ENCODE results near the gene PCDH9. TPM values are rescaled to one million over a fixed set of nuclear protein-coding genes. Genes with fewer than 3 reads are reported as not detected.
"Not testable (repeated sequence)": the region's sequence is repeated elsewhere in the genome, so short reads cannot be mapped to it uniquely, and the experiment has no call there.

PCDH9 gene
- total and polyA plus RNA-seq, 5 donors: 5.1 to 30.0 (median 27.8) TPM

DNA sequence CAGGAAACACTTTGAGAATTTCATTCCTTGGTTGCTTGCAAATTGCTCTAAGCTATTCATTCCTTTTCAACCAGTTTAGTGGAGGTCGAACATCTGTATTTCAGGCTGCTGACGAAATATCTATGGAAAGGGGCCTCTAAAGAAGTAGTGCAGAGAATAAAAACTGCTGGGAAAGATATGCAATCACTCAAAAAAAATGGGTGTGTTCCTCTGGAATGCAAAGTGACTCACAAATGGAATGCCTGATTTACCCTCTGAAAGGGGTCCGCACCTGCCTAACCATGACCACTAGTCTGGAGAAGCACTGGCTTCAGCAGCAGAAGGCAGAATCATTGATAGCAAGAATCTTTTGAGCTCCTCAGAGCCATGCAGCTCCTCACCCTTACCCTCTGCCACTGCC lies 129.4 kb downstream of the PCDH9 start:
- H3K27ac ChIP-seq (ENCODE audit: low read length): no peak overlapping the region
- no peaks in the 10 kb centered on the region for H3K9me3 ChIP-seq (ENCODE audit: control insufficient read depth, low read length)
- no peak overlapping the region for H3K4me3 ChIP-seq (ENCODE audit: low read length)
- no peaks in the 10 kb centered on the region for H3K27me3 ChIP-seq (ENCODE audit: control insufficient read depth, insufficient read depth)
- H3K4me1 ChIP-seq (ENCODE audit: control insufficient read depth, insufficient read depth, low read length): no peaks in the 10 kb centered on the region
- intact Hi-C loops (cut with DNase I): no loop called here
- DNase-seq (no peak), ATAC-seq (no peak)
- WGBS: 90% methylated on average over 3 of the region's 3 CpGs

DNA sequence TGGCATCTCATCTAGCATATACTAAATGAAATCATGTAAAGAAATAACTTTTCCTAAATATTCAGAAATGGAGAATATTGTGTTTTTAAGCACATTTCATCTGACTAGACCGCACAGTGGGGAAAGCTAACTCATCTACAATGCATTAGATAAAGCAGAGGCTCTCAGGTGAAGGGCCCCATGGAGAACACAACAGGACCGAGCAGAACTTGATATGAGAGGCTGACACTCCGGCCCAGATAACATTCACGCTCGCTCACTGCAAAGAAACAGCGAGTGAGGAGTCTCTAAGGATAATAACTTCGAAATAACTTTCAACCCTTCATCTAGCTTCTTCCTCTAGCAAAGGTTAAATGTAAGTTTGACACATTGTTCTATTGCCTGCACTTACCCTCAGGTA lies 130.6 kb downstream of the PCDH9 start:
- DNase-seq (no peak), ATAC-seq (peak in 1 of 2 donors; percentile 43)
- Histone ChIP-seq H3K4me3 (ENCODE audit: low read length) (no peak overlapping the region), H3K27ac (ENCODE audit: low read length) (peak overlapping the region; percentile 45), H3K27me3 (ENCODE audit: control insufficient read depth, insufficient read depth) (no peaks in the 10 kb centered on the region), H3K4me1 (ENCODE audit: control insufficient read depth, insufficient read depth, low read length) (no peaks in the 10 kb centered on the region), H3K9me3 (ENCODE audit: control insufficient read depth, low read length) (no peaks in the 10 kb centered on the region)
- WGBS: 75% methylated on average over 7 of the region's 7 CpGs
- intact Hi-C loops (cut with DNase I): loop anchor here in 1 of 4 donors (5.0 kb wide), 1 partner anchor 133 kb away; the partner anchor contains the start of gene PCDH9

GRCh38 chr13:67097892-67098452 lies 132.2 kb downstream of the PCDH9 start:
- DNase-seq (no peak), ATAC-seq (no peak)
- Histone ChIP-seq H3K27ac (ENCODE audit: low read length) (no peak overlapping the region), H3K9me3 (ENCODE audit: control insufficient read depth, low read length) (no peaks in the 10 kb centered on the region), H3K4me3 (ENCODE audit: low read length) (no peak overlapping the region), H3K4me1 (ENCODE audit: control insufficient read depth, insufficient read depth, low read length) (no peaks in the 10 kb centered on the region), H3K27me3 (ENCODE audit: control insufficient read depth, insufficient read depth) (no peaks in the 10 kb centered on the region)
- intact Hi-C loops (cut with DNase I): loop anchor here in 1 of 4 donors (5.0 kb wide), 1 partner anchor 134 kb away; the partner anchor contains the start of gene PCDH9
- WGBS: 82% methylated on average over 3 of the region's 3 CpGs

GRCh38 chr13:67096893-67097292 lies 133.2 kb downstream of the PCDH9 start:
- not testable (repeated sequence) for H3K27ac ChIP-seq (ENCODE audit: low read length)

DNA sequence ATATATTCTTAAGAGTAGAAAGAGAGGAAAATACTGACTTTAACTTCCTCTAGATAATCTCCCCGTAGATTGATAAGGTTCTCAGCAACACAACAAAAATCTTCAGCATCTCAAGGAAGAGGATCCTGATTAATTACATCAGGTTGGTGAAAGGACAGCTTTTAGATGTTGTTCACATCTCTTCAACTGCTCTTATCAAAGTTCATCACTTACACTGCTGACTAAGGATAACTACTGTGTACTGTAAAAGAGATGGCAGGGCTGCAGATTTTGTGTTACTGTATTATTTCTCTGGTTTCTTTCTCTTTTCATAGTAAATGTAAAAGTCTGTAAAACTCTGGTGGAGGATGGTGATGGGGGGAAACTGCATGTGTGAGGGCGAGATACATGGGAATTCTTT lies 133.7 kb downstream of the PCDH9 start:
- DNase-seq (no peak), ATAC-seq (no peak)
- no peak overlapping the region for H3K4me3 ChIP-seq (ENCODE audit: low read length)
- intact Hi-C loops (cut with DNase I): loop anchor here in 1 of 4 donors (5.0 kb wide), 1 partner anchor 136 kb away; the partner anchor contains the start of gene PCDH9
- H3K4me1 ChIP-seq (ENCODE audit: control insufficient read depth, insufficient read depth, low read length): no peaks in the 10 kb centered on the region
- H3K9me3 ChIP-seq (ENCODE audit: control insufficient read depth, low read length): no peaks in the 10 kb centered on the region
- WGBS: 83% methylated on average over 2 of the region's 2 CpGs
- H3K27me3 ChIP-seq (ENCODE audit: control insufficient read depth, insufficient read depth): no peaks in the 10 kb centered on the region
- no peak overlapping the region for H3K27ac ChIP-seq (ENCODE audit: low read length)

More at GRCh38 chr13:67096893-67097292, 133.2 kb downstream of the PCDH9 start:
- H3K4me1 ChIP-seq (ENCODE audit: control insufficient read depth, insufficient read depth, low read length); ATAC-seq; H3K9me3 ChIP-seq (ENCODE audit: control insufficient read depth, low read length); DNase-seq; H3K27me3 ChIP-seq (ENCODE audit: control insufficient read depth, insufficient read depth); H3K4me3 ChIP-seq (ENCODE audit: low read length): not testable (repeated sequence)
- 92% methylated on average over 5 of the region's 5 CpGs for WGBS
- intact Hi-C loops (cut with DNase I): loop anchor here in 1 of 4 donors (5.0 kb wide), 1 partner anchor 135 kb away; the partner anchor contains the start of gene PCDH9

GRCh38 chr13:67095621-67096020 lies 134.5 kb downstream of the PCDH9 start:
- intact Hi-C loops (cut with DNase I): loop anchor here in 1 of 4 donors (5.0 kb wide), 1 partner anchor 137 kb away; the partner anchor contains the start of gene PCDH9
- ATAC-seq (no peak), DNase-seq (no peak)
- Histone ChIP-seq H3K27ac (ENCODE audit: low read length) (no peak overlapping the region), H3K4me1 (ENCODE audit: control insufficient read depth, insufficient read depth, low read length) (no peaks in the 10 kb centered on the region), H3K27me3 (ENCODE audit: control insufficient read depth, insufficient read depth) (no peaks in the 10 kb centered on the region), H3K9me3 (ENCODE audit: control insufficient read depth, low read length) (no peaks in the 10 kb centered on the region), H3K4me3 (ENCODE audit: low read length) (no peak overlapping the region)
- WGBS: 32% methylated on average over 1 of the region's 1 CpG

- no peaks in the 10 kb centered on the region for H3K27me3 ChIP-seq (ENCODE audit: control insufficient read depth, insufficient read depth)
- H3K4me3 ChIP-seq (ENCODE audit: low read length): no peak overlapping the region
- no peaks in the 10 kb centered on the region for H3K9me3 ChIP-seq (ENCODE audit: control insufficient read depth, low read length)
- ATAC-seq (peak in 1 of 2 donors; percentile 31), DNase-seq (no peak)
- 67% methylated on average over 3 of the region's 3 CpGs for WGBS
- intact Hi-C loops (cut with DNase I): loop anchor here in 1 of 4 donors (5.0 kb wide), 1 partner anchor 137 kb away; the partner anchor contains the start of gene PCDH9
- H3K4me1 ChIP-seq (ENCODE audit: control insufficient read depth, insufficient read depth, low read length): no peaks in the 10 kb centered on the region
- H3K27ac ChIP-seq (ENCODE audit: low read length): no peak overlapping the region
These were observed 135.2 kb downstream of the PCDH9 start for GRCh38 chr13:67094952-67095351.

DNA sequence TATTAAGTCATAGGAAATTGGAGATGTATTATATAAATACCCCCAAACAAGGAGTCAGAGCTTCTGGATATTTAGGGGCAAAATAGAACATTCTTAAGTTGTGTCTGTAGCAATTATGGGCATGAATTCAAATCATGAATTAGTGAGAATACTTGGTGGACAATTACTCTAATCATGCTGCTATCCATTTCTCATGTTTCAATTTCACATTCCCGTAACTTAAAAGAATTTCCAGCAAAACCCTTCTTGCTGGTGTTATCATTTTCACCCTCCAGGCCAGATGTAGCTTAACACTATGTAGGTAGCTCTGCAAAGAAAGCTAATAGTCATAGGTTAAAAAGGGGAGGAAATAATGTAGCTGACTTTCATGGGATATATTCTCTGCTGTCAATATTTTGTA lies 136.1 kb downstream of the PCDH9 start:
- no peaks in the 10 kb centered on the region for H3K9me3 ChIP-seq (ENCODE audit: control insufficient read depth, low read length)
- H3K4me3 ChIP-seq (ENCODE audit: low read length): no peak overlapping the region
- H3K27me3 ChIP-seq (ENCODE audit: control insufficient read depth, insufficient read depth): no peaks in the 10 kb centered on the region
- H3K4me1 ChIP-seq (ENCODE audit: control insufficient read depth, insufficient read depth, low read length): no peaks in the 10 kb centered on the region
- no peak overlapping the region for H3K27ac ChIP-seq (ENCODE audit: low read length)
- intact Hi-C loops (cut with DNase I): no loop called here
- no peak for DNase-seq
- ATAC-seq: no peak
- WGBS: 71% methylated on average over 1 of the region's 1 CpG

DNA sequence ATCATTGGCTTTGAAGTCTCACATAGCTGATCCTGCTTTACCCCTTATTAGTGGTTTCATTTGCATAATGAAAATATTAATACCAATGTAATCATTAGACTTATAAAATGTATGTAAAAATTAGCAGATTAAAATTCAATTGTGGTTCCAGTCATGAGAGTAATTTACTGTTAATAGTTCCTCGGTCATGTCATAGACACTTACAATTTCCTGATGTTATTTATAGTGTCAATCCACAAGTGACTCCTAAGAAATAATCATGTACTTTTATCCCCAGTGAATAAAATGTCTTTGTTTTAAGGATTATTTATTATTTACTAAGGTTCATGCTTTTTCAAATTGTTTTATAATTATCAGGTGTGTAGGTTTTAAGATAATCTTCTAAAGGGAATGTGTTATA lies 138.5 kb downstream of the PCDH9 start:
- no peaks in the 10 kb centered on the region for H3K27me3 ChIP-seq (ENCODE audit: control insufficient read depth, insufficient read depth)
- ATAC-seq (no peak), DNase-seq (no peak)
- no peak overlapping the region for H3K27ac ChIP-seq (ENCODE audit: low read length)
- H3K4me3 ChIP-seq (ENCODE audit: low read length): no peak overlapping the region
- intact Hi-C loops (cut with DNase I): no loop called here
- 43% methylated on average over 1 of the region's 1 CpG for WGBS
- H3K9me3 ChIP-seq (ENCODE audit: control insufficient read depth, low read length): no peaks in the 10 kb centered on the region
- no peaks in the 10 kb centered on the region for H3K4me1 ChIP-seq (ENCODE audit: control insufficient read depth, insufficient read depth, low read length)

- no peak overlapping the region for H3K27ac ChIP-seq (ENCODE audit: low read length)
- 46% methylated on average over 2 of the region's 2 CpGs for WGBS
These were observed 139.3 kb downstream of the PCDH9 start for GRCh38 chr13:67090856-67091255.

GRCh38 chr13:67087527-67087926 lies 142.6 kb downstream of the PCDH9 start:
- 47% methylated on average over 2 of the region's 2 CpGs for WGBS
- DNase-seq (no peak), ATAC-seq (no peak)
- Histone ChIP-seq H3K4me3 (ENCODE audit: low read length) (no peak overlapping the region), H3K27ac (ENCODE audit: low read length) (no peak overlapping the region), H3K27me3 (ENCODE audit: control insufficient read depth, insufficient read depth) (no peaks in the 10 kb centered on the region), H3K9me3 (ENCODE audit: control insufficient read depth, low read length) (no peaks in the 10 kb centered on the region), H3K4me1 (ENCODE audit: control insufficient read depth, insufficient read depth, low read length) (peaks cover 5% of the 10 kb centered on the region)
- intact Hi-C loops (cut with DNase I): no loop called here

More at GRCh38 chr13:67090856-67091255, 139.3 kb downstream of the PCDH9 start:
- no peak for DNase-seq
- Histone ChIP-seq H3K4me3 (ENCODE audit: low read length) (no peak overlapping the region), H3K4me1 (ENCODE audit: control insufficient read depth, insufficient read depth, low read length) (no peaks in the 10 kb centered on the region), H3K9me3 (ENCODE audit: control insufficient read depth, low read length) (no peaks in the 10 kb centered on the region), H3K27me3 (ENCODE audit: control insufficient read depth, insufficient read depth) (no peaks in the 10 kb centered on the region)
- intact Hi-C loops (cut with DNase I): no loop called here
- no peak for ATAC-seq
